Hematopoietic multipotent progenitor cell treated with erythropoietin and hydrocortisone succinate and interleukin-3 and kit ligand, for 15 days (in vitro differentiated cells): ENCODE results near the gene TINCR.
A peak's percentile ranks its signal among the peaks of the same experiment; 100 is the strongest.

Experiments used
- DNase-seq: peaks from one replicate; pipeline ENCODE4 v3.0.0-alpha.2; 2015; ENCODE audit warnings: low spot score

TINCR gene

DNA sequence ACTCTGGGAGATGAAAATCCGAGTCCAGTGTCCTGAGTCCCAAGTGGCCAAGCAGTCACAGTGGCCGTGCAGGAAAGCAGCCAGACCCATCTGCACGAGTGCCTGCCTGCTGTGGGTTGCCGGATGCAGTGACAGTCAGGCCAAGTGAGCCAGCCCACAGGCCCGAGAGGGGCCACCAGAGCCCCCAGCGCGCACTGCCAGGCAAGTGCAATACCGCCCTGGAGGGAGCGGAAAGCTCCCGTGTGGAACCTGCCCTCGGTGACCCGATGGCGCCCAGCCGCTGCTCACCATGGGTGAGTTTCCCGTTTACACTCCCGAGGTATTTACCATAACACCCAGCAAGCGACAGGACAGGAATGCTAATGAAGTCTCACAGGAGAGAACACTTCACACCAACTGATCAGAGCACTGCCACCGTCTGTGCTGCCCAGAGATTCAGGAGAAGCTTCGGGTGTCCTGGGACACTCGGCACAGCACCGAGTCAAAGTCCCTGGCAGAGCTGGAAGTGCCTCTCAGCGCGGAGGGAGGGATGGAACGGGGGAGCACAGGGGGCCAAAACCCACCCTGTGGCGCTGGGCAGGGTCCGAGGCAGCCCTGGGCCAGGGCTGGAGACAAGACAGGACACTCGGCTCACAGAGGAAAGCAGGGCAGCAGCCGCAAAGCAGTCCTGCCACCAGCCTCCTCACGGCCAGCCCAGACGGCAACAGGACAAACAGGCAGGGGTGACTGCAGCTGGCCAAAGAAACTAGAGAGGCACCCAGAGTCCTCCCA is 21.3 kb upstream of the TINCR start:
- no peak for DNase-seq

DNA sequence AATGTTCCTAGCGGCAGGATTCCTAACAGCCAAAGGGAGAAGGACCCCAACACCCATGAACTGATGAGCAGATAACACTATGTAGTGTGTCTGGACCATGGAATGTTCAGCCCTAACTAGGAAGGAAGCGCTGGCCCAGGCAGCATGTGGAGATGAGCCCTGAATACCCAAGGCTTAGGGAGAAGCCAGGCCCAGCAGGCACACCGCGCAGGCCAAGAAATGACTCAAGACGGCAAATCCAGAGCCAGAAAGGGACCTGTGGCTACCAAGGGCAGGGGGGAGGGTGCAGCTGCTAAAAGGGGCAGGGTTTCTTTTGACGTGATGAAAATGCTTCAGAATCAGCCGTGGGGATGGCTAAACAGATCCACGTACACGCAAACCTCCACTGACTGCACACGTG is 20.7 kb upstream of the TINCR start:
- DNase-seq: no peak

DNA sequence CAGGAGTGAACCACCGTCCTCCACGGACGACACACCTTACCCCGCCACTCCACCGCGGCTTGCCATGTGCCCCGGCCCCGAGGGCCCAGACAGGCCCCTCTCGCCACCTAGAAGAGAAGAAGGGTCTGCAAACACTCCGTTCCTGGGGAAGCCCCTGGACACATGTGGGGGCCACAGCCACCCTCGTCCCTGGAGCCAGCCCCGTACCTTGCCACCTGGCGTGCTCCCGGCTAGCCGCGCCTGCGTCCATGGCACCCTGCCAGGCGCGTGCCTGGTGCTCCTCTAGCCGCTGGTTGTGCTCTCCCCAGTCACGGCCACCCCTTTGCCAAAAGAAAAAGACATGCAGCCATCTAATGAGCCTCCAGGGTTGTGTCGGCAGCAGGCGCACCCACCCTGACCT is 19.9 kb upstream of the TINCR start:
- DNase-seq: no peak

GRCh38 chr19:5587071-5587455 is 19.3 kb upstream of the TINCR start:
- no peak for DNase-seq

DNA sequence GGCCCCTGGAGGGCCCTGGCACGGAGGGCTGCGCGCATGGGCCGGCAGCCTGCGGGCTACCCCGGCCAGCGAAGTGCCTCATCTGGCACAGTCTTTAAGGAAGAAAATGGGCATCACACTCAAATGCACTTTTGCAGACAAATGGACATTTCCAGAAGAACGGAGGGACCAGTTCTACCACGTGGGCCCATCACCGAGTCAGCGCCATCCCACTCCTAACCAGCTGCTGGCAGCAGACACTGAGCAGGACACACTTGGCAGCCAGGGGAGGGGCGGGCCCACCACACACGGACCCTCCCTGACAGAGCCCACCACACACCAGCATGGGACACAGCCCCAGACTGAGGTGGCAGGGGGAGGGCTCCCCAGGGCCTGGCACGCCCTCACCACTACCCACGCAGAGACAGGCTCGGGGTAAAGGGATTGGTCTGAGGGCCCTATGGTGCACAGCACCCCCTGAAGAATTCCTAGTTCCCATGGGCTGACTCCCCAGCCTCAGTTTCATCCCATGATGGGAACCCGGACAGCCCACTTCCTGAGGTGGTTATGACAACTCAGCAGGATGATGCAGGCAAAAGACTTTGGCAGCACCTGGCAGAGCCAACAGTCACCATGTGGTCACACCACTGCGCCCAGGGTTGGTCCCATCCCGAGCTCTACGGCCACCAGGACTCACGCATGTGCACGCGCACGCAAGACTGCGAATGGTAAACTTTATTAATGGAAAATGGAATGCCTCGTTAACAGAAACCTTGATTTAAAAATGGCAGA is 18.7 kb upstream of the TINCR start:
- DNase-seq: no peak

GRCh38 chr19:5585461-5586299 is 17.9 kb upstream of the TINCR start:
- DNase-seq: peak; percentile 73

DNA sequence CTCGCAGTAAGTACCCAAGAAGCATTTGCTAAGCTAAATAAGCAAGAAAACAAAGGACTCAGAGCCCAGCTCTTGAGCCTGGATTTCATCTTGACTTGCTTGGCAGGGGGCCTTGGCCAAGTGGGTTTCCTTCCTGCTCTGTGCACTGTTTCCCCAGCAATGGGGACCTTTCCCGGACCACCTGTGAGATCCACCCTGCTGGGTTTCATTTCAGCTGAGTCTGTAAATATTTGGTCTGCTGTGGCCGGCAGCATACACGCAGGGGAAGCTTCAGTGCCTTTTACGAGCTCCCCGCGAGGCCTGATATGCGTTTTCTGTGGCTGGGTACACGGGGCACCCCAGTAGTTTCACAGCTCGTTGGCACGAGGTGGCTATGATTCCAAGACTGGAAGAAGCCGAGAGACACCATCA is 12.4 kb upstream of the TINCR start:
- no peak for DNase-seq

- no peak for DNase-seq
These were observed 11.9 kb upstream of the TINCR start for GRCh38 chr19:5579697-5580096.

DNA sequence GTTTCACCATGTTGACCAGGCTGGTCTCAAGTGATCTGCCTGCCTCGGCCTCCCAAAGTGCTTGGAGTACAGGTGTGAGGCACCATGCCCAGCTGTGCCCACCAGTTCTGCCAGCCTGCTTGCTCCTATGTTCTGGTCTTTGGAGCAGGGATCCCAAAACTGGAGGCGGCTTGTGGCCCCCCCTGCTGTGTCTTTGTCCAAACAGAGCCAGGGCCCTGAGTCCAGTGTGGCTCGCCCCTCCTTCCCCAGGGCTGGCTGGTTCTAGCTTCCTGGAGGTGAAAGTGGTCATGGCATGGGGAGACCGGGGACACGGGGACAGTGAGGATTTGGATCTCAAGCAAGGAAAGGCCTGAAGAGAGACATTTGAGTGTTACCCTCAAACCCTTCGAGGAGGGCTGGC is 11.5 kb upstream of the TINCR start:
- DNase-seq: no peak

DNA sequence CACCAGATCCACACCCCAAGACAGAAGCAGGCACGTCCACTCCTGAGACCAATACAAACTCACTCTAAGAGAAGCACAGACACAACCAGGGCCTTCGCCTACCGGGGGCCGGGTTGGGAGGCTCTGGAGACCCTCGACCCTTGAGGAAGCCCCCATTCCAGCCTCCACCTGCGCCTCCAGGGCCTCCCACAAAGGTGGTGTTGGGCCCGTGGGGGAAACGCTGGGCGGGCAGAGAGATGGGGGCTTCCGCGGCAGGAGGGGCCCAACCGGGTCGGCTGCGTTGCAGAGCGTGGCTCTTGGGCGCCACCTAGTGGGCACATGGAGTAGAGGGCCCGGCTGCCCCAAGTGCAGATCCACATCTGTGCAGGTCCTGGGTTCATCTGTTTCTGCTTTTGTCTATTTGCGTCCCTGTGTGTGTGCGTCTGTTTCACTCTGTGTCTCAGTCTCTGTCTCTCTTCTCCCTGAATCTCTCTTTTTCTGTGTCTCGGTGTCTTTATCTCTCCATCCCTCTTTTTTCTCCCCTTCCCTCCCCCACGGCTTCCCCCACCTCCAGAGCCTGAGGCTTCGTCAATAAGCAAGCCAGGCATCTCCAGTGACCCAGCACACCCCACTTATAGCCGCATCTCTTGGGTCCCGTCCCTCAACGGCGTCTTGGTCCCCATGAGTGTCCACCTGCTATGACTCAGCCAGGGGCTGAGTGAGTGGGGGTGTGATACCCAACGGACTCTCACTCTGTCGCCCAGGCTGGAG is 10.5 kb upstream of the TINCR start:
- DNase-seq: peak; percentile 72

DNA sequence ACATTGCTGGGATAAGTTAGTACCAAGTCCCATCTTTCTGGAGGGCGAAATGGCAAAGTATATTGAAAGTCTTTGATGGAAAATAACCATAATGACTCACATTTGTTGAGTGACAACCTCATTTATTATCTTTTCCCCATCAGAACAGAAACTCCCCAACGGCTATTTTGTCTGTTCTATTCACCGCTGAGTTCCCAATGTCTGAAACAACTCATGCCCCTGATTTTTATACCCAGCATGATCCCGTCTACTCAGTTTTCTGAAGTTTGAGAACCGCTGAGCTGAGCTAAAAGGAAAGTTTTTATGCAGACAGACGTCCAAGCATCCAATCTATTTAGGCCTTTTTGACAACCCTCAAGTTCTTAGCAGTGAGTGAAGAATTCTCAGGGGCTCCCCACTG is 7.8 kb upstream of the TINCR start:
- DNase-seq: no peak

- no peak for DNase-seq
These were observed 5.0 kb upstream of the TINCR start for GRCh38 chr19:5572556-5573286.

GRCh38 chr19:5571777-5572176 is 4.0 kb upstream of the TINCR start:
- no peak for DNase-seq

DNA sequence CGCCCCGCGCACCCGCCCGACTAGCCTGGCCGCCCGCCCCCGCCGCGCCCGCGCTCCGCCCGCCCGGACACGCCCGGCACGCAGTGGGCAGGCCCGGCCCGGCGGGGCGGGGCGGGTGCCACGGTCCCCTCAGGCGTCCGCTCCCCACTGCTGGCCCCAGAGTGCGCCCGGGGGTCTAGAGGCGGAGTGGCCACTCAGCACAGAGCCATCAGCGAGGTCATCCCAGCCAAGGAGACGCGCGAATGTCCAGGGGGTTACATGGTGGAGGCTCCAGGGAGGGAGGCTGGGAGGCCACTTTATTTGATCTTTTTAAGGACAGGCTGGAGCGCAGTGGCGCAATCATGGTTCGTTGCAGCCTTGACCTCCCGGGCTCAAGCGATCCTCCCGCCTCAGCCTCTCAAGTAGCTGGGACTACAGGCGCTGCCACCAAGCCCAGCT is 236 bp upstream of the TINCR start:
- no peak for DNase-seq

- DNase-seq: no peak
These were observed 2.8 kb downstream of the TINCR start for GRCh38 chr19:5564930-5565329.

DNA sequence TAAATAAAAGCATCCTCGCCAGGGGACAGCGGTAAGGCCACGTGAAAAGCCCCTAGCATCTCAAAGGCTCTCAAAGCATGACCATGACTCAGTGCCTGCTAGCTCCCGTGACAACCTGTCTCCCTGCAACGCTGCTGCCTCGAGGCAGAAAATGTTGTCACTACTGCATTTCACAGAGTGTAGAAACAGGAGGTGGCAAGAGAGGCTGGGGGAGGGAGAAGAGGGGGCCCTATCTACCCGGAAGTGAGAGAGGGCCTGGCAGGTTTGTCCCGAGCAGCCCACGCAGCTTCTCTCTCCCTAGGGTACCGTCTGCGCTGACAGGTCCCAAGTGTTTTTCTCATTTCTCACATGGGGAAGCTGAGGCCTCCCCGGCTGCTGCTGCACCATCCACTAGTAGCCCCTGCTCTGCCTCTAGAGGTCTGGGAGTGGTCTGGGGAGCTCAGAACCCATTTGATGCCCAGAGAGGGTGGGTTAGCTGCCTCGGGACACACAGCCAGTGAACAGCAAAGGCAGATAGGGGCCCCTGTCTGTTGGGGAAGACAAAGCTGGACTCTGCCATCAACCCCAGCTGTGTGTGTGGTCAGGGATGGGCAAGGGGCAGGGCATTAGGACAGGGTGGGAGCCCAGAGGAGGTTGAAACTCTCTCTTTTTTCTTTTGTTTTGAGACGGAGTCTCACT is 3.7 kb downstream of the TINCR start:
- no peak for DNase-seq

- no peak for DNase-seq
These were observed 4.7 kb downstream of the TINCR start for GRCh38 chr19:5563008-5563431.

DNA sequence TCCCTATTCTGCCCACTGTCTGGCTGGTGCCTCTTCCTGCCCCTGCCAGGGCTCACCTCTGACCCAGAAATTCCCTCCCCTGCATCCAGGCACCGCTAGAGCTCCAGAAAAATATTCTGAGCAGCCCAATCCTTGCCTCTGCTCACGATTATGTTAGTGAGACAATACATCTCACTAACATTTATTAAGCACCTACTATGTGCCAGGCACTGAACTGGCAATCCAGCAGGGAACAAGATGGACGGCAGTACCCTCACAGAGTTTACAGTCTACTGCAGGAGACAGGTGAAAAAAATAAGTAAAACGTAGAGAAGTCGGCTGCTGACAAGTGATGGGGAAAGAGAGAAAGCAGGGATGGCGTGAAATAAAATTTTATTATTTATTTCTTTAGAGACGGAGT is 5.5 kb downstream of the TINCR start:
- no peak for DNase-seq

GRCh38 chr19:5561559-5561958 is 6.2 kb downstream of the TINCR start:
- DNase-seq: no peak

DNA sequence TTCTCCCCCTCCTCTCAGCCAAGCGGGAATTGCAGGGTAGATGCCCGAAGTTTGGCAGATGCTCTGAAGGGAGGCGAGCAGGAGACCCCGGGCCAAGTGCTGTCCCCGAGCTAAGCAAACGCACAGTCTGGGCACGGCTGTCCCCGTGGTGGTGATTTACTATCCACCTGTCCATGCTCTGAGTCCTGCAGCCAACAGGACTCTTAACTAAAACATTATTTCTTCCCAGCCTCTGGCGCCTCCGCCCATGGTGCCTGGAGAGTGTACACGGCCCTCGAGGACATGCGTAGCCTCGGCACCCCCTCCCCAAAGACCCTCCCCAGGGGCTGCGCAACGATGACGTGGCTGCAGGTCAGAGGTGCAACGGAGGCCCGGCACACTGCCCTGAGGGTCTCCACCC is 7.6 kb downstream of the TINCR start:
- DNase-seq: no peak

- no peak for DNase-seq
These were observed 8.0 kb downstream of the TINCR start for GRCh38 chr19:5559804-5560133.
